IPS DF 4.7 (cell line): ENCODE measurements around the gene ZFHX3.
"Not testable (repeated sequence)": the region's sequence is repeated elsewhere in the genome, so short reads cannot be mapped to it uniquely, and the experiment has no call there.

Source experiments
- DNase-seq: peaks from one replicate; pipeline ENCODE4 v3.0.0-alpha.2; 2013; ENCODE audit warnings: low spot score; ENCODE audit errors: extremely low read depth

ZFHX3 gene, protein sequence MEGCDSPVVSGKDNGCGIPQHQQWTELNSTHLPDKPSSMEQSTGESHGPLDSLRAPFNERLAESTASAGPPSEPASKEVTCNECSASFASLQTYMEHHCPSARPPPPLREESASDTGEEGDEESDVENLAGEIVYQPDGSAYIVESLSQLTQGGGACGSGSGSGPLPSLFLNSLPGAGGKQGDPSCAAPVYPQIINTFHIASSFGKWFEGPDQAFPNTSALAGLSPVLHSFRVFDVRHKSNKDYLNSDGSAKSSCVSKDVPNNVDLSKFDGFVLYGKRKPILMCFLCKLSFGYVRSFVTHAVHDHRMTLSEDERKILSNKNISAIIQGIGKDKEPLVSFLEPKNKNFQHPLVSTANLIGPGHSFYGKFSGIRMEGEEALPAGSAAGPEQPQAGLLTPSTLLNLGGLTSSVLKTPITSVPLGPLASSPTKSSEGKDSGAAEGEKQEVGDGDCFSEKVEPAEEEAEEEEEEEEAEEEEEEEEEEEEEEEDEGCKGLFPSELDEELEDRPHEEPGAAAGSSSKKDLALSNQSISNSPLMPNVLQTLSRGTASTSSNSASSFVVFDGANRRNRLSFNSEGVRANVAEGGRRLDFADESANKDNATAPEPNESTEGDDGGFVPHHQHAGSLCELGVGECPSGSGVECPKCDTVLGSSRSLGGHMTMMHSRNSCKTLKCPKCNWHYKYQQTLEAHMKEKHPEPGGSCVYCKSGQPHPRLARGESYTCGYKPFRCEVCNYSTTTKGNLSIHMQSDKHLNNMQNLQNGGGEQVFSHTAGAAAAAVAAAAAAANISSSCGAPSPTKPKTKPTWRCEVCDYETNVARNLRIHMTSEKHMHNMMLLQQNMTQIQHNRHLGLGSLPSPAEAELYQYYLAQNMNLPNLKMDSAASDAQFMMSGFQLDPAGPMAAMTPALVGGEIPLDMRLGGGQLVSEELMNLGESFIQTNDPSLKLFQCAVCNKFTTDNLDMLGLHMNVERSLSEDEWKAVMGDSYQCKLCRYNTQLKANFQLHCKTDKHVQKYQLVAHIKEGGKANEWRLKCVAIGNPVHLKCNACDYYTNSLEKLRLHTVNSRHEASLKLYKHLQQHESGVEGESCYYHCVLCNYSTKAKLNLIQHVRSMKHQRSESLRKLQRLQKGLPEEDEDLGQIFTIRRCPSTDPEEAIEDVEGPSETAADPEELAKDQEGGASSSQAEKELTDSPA (N-terminal part only)

DNA sequence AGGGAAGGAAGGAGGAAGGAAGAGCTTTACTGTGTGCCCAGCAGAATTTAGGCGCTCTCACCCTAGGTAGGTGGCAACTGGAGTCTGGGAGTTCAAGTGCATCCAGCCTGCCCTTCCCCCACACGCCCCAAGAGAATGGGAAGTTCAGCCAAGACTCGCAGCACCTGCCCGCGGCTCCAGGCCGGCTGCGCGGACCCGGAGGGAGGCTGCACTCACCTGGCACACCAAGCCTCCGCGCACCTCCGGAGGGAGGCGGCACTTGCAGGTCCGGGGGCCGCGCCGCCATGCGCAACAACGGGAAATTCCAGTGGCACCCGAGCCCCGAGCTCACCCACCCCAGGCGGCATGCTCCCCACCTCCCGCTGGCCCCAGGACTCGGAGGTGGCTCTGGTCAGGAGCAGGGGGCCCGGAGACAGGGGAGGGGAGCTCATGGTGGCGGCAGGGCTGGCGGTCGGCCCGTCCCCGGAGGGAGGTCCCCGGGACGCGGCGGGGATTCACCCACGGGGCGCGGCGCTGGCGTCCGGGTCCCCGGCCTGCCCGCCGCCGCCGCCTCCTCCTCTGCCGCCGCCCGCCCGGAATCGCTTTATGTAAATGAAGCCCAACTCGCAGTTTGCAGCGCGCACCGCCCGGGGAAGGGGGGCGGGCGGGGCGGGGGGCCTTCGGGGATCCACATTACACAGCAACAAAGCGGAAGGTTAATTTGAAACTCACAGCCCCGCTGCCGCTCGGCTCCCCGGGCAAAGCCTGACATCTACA lies at the start of gene ZFHX3:
TSS of gene ZFHX3 (minus strand) at position 593 of the 756 bp plus-strand sequence. CDS start 87,983 bp downstream, outside the sequence.
- DNase-seq: no peak

DNA sequence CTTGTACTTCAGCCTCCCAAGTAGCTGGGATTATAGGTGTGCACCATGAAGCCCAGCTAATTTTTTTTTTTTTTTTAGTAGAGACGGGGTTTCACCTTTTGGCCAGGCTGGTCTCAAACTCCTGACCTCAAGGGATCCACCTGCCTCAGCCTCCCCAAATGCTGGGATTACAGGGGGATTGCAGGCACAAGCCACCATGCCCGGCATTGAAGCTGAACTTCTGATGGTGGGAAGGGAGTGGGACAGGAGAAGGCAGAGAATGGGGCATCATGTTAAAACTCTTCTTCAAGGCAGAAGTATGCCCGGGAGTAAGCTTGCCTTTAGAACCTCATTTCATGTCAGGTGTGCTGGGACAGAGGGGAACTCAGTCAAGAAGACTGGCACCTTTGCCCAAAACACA lies 48.6 kb upstream of the ZFHX3 start:
- DNase-seq: no peak

DNA sequence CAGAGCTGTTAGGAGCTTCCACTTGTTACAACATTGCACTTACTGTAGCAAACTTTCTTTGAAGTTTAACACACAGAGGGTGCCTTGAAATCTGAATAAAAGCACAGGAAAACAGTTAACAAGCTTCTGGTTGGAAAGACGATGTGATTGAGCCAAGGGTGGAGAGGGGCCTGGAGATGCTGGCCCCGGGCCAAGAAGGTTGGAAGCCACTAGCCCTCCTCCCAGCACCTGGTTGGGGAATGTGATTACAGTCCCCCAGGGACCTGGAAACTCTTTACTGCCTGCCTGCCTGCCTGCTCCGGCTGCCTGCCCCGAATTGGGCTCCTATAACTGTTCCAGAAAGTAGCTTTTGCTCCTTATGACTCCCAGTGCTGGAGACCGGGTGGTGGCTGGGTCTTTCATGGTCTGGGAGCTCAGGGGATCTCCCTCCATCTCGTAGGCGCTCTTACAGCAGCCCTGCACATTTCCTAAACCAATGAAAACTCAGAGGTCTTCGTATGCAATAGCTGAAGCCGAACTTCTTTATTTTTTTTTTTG lies 48.0 kb upstream of the ZFHX3 start:
- DNase-seq: no peak

DNA sequence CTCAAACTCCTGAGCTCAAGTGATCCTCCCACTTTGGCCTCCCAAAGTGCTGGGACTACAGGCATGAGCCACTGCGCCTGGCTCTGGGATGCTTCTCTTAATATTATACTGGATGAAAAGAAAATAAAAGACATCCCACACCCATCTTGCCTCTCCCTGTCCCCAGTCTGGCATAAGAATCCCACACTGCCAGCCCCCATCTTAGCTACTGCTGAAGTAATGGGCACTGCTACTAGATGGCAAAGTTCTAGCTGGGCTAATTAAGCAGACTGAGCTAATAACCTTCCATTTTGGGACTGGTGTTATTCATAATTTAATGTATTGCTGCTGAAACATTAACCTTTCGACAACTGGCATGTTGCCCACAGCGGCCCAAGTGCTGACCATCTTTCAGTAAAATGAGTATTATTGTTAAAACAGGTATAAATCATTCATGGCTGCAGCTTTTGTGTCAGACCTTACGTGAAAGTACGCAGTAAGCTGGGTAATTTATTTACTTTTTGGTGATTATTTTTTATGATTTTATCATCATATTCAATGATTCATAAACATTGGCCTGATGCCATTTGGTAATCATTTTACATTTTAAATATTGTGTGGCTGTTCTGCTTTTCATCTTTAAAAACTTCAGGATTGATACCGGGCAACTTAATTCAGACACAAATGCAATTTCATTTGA lies 47.4 kb upstream of the ZFHX3 start:
- DNase-seq: no peak

DNA sequence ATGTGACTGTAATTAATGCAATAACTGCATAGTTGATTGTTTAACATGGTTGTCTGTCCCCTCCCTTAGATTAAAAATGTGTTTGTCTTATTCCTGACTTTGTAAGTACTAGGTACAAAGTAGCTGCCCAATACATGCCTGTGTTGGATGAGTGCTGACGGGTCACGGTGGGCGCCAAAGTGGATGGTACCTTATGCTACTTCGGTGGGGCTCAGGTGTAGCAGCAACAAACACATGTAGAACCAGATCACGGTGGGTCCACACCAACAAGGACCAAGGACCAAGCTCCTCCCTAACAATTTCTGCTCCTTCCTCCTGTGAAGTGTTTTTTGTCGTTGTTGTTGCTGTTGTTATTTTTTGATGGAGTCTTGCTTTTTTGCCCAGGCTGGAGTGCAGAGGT lies 46.4 kb upstream of the ZFHX3 start:
- DNase-seq: no peak

DNA sequence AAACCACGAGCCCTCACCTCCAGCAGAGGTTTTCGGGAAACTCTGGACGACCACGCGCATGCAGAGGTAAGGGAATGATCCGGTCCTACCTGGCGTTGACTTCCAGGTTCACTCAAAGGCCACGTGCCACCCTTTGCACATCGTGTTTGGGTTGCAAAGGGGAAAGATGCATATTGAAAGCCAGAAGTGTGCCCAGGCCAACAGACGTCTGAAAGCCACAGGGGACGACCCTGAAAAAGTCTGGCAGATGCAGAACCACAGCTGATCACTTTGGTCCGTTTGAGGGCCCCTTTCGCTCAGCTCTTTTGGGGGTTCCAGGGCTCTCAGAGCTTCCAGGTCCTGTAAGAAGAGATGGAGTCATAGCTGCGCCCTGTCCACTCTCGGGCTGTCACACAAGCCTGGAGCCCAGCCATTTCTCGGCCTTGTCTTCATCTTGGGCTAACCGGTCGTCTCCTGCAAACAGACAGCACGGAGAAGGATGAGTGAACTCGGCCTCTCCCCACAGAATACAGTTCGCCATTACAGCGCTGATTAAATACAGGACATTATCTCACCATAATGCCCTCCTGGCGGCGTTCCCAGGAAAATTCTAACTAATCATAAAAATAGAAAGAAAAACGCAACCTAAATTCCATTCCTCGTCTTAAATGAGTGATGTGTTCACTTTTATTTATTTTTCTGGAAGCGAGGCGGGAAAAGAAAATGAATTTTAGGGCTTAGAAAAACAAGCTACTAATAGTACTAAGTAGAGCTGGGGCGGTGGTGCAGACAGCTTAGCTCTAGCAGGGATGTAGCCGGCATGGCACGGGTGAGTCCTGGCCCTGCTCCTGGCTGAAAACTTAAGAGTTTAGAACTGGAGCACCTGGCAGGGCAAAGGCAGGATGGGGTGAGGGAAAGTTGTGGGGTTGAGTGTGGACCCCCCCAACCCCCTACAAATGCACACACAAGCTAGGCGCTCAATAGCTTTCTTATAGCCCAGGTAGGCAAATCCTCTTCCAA lies 45.5 kb upstream of the ZFHX3 start:
- DNase-seq: no peak

DNA sequence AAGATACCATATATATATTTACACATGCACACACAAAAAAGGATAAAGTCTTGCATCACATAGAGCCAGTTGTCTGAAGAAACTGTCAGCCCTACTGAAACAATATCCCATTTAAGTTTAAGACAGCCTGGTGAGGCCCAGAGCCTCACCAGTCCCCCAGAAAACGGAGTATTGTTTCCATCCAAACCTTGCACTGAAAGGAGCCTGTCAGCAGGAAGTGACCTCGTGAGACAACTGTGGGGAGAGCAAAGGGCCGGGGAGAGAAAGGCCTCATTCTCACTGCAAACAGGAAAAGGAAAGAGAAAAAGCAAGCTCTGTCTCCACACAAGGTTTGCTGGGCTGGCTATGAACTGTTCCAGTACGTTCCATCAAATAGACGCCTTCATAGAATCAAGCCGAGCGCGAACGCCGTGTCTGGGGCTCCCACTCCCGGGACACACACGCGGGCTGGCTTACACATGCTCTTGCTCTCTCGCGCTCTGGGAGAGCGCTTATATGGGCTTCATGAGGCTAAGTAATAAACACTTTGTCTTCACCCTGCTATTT lies 44.4 kb upstream of the ZFHX3 start:
- DNase-seq: no peak

DNA sequence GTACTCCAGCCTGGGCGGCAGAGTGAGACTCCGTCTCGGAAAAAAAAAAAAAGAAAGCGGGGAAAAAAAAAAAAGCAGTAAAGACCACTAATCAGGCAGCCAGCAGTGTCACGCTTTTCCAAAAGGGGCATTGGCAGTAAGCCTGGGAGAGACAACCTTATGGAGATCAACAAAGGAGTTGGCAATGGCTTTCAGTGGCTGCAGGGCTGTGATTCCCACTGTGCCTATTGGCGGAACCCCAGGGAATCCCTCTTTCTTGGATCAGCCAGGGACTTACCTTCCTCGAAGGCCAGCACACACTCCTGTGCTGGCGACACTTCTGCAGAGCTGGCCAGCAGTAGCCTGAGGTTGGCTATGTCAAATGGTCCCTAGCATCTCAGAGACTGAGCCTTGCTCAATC lies 43.2 kb upstream of the ZFHX3 start:
- DNase-seq: no peak

DNA sequence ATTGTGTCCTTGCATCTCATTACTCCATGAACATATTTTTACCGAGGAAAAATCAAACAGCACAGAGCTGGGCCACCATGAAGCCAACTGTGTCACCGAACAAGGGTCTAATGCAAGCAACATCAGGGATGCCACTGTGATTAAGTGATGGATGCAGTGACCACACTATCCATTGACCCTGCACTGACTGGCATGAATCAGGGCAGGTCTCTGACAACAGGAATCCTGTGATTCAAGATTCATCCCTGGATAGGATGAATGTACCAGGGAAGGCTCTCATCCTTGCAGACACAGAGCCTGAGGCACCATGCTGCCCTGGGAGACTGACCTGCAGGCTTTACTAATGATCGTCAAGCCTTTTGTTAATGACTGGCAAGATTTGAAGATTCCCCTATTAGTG lies 41.5 kb upstream of the ZFHX3 start:
- DNase-seq: no peak

DNA sequence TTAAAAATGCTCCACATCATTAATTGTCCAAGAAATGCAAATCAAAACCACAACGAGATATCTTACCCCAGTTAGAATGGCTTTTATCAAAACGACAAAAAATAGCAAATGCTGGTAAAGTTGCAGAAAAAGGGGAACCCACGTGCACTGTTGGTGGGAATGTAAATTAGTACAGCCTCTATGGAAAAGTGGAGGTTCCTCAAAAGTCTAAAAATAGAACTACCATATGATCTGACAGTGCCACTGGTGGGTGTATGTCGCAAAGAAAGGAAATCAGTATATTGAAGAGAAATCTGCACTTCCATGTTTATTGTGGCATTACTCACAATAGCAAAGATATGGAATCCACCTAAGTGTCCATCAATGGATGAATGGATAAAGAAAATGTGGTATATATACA lies 38.2 kb upstream of the ZFHX3 start:
- DNase-seq: no peak

DNA sequence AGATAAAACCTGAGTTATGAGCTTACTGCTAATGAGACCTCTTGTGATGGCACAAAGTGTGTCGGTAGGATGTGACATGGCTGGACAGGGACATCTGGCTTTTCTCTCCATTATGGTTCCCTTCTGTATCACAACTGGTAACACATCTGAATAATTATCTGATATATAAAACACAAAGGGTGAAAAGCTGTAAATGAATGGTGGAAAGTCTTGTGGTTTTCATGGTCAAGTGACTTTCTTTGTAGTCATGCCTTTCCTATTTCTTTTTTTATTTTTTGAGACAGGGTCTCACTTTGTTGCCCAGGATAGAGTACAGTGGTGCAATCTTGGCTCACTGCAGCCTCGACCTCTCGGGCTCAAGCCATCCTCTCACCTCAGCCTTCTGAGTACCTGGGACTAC lies 35.3 kb upstream of the ZFHX3 start:
- no peak for DNase-seq

DNA sequence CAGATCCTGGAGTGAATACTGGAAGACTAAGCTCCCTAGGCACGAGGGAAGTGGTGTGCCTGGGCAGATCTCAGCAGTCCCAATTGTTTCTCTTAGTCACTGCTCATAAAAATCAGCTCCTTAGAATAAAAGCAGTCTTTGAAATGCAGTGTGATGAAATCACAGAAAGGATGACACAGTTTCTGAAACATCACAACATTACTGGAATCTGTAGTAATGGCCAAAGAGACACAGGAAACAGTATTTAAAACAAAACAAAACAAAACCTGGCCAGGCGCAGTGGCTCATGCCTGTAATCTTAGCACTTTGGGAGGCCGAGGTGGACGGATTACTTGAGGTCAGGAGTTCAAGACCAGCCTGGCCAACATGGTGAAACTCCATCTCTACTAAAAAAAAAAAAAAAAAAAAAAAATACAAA lies 34.7 kb upstream of the ZFHX3 start:
- not testable (repeated sequence) for DNase-seq

DNA sequence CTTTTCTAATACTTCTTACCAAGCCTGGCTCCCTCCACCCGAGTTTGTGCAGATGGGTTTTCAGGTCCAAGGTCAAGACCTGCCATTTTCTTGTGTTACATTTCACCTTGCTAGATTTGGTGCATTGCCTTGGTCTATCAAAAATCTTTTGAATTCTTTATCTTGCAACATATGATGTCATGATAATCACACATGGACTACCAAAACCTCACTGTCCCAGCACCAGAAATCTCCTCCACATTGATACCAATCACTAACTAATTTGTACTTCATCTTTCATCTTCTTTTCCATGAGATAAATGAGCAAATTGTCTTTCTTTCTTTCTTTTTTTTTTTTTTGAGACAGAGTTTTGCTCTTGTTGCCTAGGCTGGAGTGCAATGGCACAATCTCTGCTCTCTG lies 33.0 kb upstream of the ZFHX3 start:
- no peak for DNase-seq

DNA sequence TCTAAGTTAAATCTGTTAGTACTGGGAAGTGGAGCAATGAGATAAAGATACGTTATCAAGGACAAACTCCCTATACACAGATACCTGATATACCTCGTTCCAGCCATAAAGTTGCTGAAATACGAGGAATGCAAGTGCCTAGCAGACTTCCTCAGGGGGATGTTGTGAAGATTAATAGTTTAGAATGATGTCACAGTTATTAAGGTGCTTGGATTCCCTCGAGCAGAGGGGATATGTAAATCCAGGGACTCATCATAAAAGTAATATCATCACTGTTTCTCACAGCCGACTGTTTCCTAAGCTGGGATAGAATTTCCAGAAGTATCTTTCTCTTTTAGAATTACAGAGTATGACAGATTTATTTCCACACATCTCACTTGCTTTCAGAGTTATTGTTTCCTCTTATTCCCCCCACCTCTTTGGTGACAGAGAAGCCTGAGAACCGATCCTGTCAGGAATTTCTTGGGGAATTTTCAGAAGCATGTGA lies 28.4 kb upstream of the ZFHX3 start:
- DNase-seq: no peak

DNA sequence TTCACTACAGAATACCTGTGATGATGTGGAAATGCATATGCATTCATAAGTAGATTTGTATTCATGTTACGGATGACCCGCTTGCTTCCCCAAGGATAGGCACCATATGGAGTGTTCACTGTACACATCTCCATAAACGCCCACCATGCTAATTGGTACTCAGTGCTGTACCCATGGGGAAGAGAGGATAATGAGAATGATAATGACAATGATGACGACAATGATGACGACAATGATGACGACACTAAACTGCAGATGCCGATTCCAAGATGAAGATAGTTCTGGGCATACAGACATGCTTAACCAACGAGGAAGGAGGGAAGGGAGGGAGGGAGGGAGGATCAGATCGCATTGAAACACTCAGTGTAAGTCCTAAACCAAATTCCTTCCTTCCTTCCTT lies 26.5 kb upstream of the ZFHX3 start:
- no peak for DNase-seq

DNA sequence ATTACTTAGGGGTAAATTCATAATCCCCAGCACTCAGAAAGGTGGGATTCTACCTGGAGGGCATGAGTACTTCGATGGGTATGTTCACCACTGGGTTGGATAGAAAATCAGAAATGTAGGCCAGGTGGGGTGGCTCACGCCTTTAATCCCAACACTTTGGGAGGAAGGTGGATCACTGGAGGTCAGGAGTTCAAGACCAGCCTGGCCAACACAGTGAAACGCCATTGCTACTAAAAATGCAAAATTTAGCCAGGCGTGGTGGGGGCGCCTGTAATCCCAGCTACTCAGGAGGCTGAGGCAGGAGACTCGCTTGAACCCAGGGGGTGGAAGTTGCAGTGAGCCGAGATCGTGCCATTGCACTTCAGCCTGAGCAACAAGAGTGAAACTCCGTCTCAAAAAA lies 24.1 kb upstream of the ZFHX3 start:
- DNase-seq: not testable (repeated sequence)

DNA sequence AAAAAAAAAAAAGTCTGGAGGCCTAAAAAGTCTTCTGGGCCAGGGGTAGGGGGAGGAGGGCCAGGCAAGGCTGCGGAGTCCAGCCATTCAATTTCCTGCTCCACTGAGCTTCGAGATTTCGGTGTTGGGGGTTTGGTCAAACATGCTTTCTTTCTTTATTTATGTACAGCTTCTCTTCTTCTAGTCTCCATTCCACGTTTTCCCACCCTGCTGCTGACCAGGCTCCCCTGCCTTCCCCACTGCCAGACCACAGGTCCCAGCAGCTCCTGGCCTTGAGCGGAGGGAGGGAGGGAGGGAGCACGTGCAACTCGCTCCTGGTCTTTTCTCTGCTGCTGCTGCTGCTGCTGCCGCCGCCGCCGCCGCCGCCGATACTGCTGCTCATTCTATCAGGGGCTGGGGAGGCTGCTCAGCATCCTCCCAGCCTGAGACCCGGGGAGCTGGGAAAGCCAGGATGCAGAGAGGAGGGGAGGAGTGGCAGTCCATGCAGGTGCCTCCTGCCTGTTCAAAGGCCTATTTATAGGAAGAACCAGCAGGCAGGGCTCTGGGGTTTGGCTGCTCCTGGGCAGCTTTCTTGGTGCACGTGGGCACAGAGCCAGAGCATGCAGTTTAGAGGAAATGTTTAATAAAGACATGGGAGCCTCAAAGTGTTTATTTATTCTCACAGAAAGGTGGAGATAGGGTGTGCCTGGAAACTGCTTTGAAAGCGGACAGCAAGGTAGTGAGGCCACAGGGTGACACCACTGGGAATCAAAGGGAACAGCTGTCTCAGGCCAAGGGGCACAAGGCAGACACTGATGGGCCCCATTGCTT lies 23.4 kb upstream of the ZFHX3 start:
- DNase-seq: no peak
